HepG2 (cell line): ENCODE results near the gene POLR3K. TPM values are rescaled to one million over a fixed set of nuclear protein-coding genes. Genes with fewer than 3 reads are reported as not detected.

Experiments
- ATAC-seq: fragments of 200-7000 bp; cut with Tn5 transposase; 3 replicates; pipeline ENCODE4 v1.9.1; 2020; ENCODE audit warnings: mild to moderate bottlenecking, moderate library complexity
- BruUV-seq: library from RNA; stranded (reverse); fragments of 400-500 nt; replicated peaks from 2 replicates; lab custom pipeline; 2021; lab: Mats Ljungman, UMichigan
- CTCF ChIA-PET: fragments of 300-600 bp; formaldehyde crosslinking; extraction: SDS; loops from one replicate; lab custom pipeline; 2021; ENCODE audit warnings: low total read pairs, inconsistent platforms, low intra/inter-chr PET ratio; lab: Yijun Ruan, JAX
- POLR2A ChIA-PET: fragments of 350-600 bp; sonication (Branson Sonifier 250); formaldehyde crosslinking; loops from one replicate; lab custom pipeline; 2020; ENCODE audit warnings: antibody characterized with exemption, inconsistent platforms; lab: Yijun Ruan, JAX
- DNase-seq: peaks from one replicate; pipeline ENCODE4 v3.0.0-alpha.2; 2015; ENCODE audit warnings: low spot score
- FAIRE-seq: peaks from 3 replicates; lab custom pipeline; 2011; peaks lifted over from hg19 to GRCh38; lab: Jason Lieb, UNC
- H2AFZ ChIP-seq: one replicate; pipeline ENCODE4 v1.6.1; 2011; ENCODE audit warnings: low read length, inconsistent platforms
- H3K27ac ChIP-seq: fragments of 300-600 bp; 3 replicates; pipeline ENCODE4 v1.8.0; 2011; ENCODE audit warnings: mixed run types, mild to moderate bottlenecking, mixed read lengths, low read length, inconsistent platforms; ENCODE audit not compliant: insufficient read depth; ENCODE audit errors: extremely low read length
- H3K27me3 ChIP-seq, 2 experiments: fragments of 200-600 bp in 1 of 2; 2 replicates in 1 of 2; 3 replicates in 1 of 2; pipeline versions ENCODE4 v1.6.0 to v1.8.0; 2011; ENCODE audit warnings: low read length in 2 of 2, mild to moderate bottlenecking in 2 of 2, moderate library complexity in 2 of 2, inconsistent platforms in 1 of 2; ENCODE audit not compliant: insufficient read depth in 2 of 2, control insufficient read depth in 1 of 2
- H3K36me3 ChIP-seq, 2 experiments: fragments of 200-600 bp in 1 of 2; replicated peaks in 1 of 2; 2 replicates in 1 of 2; 3 replicates in 1 of 2; pipeline versions ENCODE4 v1.5.1 to v1.8.0; 2011; ENCODE audit warnings: low read length in 2 of 2, inconsistent platforms in 1 of 2; ENCODE audit not compliant: insufficient read depth in 2 of 2, control insufficient read depth in 1 of 2
- H3K4me1 ChIP-seq: 2 replicates; pipeline ENCODE4 v1.5.1; 2012; ENCODE audit warnings: low read length, inconsistent platforms; ENCODE audit not compliant: insufficient read depth
- H3K4me2 ChIP-seq: 2 replicates; pipeline ENCODE4 v1.6.0; 2011; ENCODE audit warnings: low read depth, low read length, inconsistent platforms
- H3K4me3 ChIP-seq, 3 experiments: fragments of 200-600 bp in 1 of 3; sonication (generic), shearing (Covaris generic) in 1 of 3; replicated peaks in 1 of 3; 2 replicates each; pipeline ENCODE4 v1.5.1; 2011 to 2016; ENCODE audit warnings: low read length in 3 of 3, inconsistent platforms in 2 of 3, low read depth in 2 of 3, mild to moderate bottlenecking in 2 of 3, control low read depth in 1 of 3, mixed read lengths in 1 of 3; ENCODE audit not compliant: insufficient read depth in 1 of 3
- H3K79me2 ChIP-seq: one replicate; pipeline ENCODE4 v1.6.1; 2011; ENCODE audit warnings: low read length, inconsistent platforms; ENCODE audit not compliant: insufficient read depth
- H3K9ac ChIP-seq: 2 replicates; pipeline ENCODE4 v1.6.0; 2011; ENCODE audit warnings: mild to moderate bottlenecking, low read depth, low read length, inconsistent platforms; ENCODE audit not compliant: insufficient read depth
- H3K9me3 ChIP-seq: 2 replicates; pipeline ENCODE4 v1.5.1; 2012; ENCODE audit warnings: mild to moderate bottlenecking, low read length
- H4K20me1 ChIP-seq: 2 replicates; pipeline ENCODE4 v1.6.0; 2011; ENCODE audit warnings: inconsistent platforms, mild to moderate bottlenecking, low read length, moderate library complexity; ENCODE audit not compliant: insufficient read depth
- AGO2 ChIP-seq: fragments of 200-400 bp; formaldehyde crosslinking; optimal IDR thresholded peaks from 2 replicates; pipeline ENCODE3; 2017; ENCODE audit warnings: mild to moderate bottlenecking, low read depth, low read length, moderate library complexity
- POLR2G ChIP-seq: fragments of 200-400 bp; formaldehyde crosslinking; IDR thresholded peaks from 2 replicates; pipeline ENCODE4 v1.6.1; 2018; ENCODE audit warnings: mild to moderate bottlenecking, low read depth, low read length, moderate library complexity
- RBFOX2 ChIP-seq: fragments of 200-400 bp; formaldehyde crosslinking; IDR thresholded peaks from 2 replicates; pipeline ENCODE4 v1.6.1; 2017; ENCODE audit warnings: low read depth, mild to moderate bottlenecking, low read length
- SP2 ChIP-seq: sonication (generic); formaldehyde crosslinking; IDR thresholded peaks from 2 replicates; pipeline ENCODE4 v1.5.1; 2020; ENCODE audit warnings: mild to moderate bottlenecking, missing genetic modification reagents
- whole genome bisulfite sequencing: methylation state at CpG from one replicate; pipeline ENCODE4 v1.1.6; 2017; ENCODE audit warnings: low lambda C conversion rate; 5-methylcytosine and 5-hydroxymethylcytosine counted together
- in situ Hi-C: cut with HindIII; loops from 2 replicates; pipeline ENCODE4 v1.10.0; 2017; ENCODE audit warnings: low pct_unique_long_range_greater_than_20kb; ENCODE audit not compliant: extremely low pct_ligation_motif_present
- intact Hi-C: fragments of 100-400 bp; cut with micrococcal nuclease; formaldehyde crosslinking; loops from one replicate; pipeline ENCODE4 v1.10.0; 2022; ENCODE audit not compliant: unreplicated experiment
- polyA plus RNA-seq, 8 experiments: library from polyadenylated mRNA; depleted of rRNA in 3 of 8; stranded (reverse) in 7 of 8; unstranded in 1 of 8; fragments of >200 nt; fragmentation: Illumina TruSeq in 4 of 8; extraction: Trizol in 4 of 8; gene quantifications; 2 replicates each; pipeline versions ENCODE4 v1.2.1 to v1.2.3, GENCODE V29; 2011 to 2016; ENCODE audit warnings: low read depth in 4 of 8, missing spikeins in 1 of 8, mixed read lengths in 1 of 8; ENCODE audit not compliant: insufficient read depth in 1 of 8
- total RNA-seq, 5 experiments: library from RNA; depleted of rRNA; stranded (reverse); fragments of >200 nt; fragmentation: Illumina TruSeq; extraction: Trizol; gene quantifications; 2 replicates each; pipeline ENCODE4 v1.2.3, GENCODE V29; 2016; ENCODE audit warnings: low read depth in 1 of 5
- TF ChIP-seq, protein P1 (sequence below): sonication (generic); formaldehyde crosslinking; IDR thresholded peaks from 2 replicates; pipeline ENCODE4 v1.9.0; 2021; ENCODE audit warnings: missing genetic modification reagents, borderline replicate concordance
- TF ChIP-seq, protein P2 (sequence below): sonication (generic); formaldehyde crosslinking; IDR thresholded peaks from 2 replicates; pipeline ENCODE4 v1.4.0; 2020; ENCODE audit warnings: missing genetic modification reagents, low read depth, mild to moderate bottlenecking, borderline replicate concordance
- TF ChIP-seq, protein P3 (sequence below): sonication (generic); formaldehyde crosslinking; IDR thresholded peaks from 2 replicates; pipeline ENCODE4 v1.4.0; 2020; ENCODE audit warnings: missing genetic modification reagents, mild to moderate bottlenecking, borderline replicate concordance
- TF ChIP-seq, protein P4 (sequence below): IDR thresholded peaks from 2 replicates; pipeline ENCODE4 v1.6.1; 2012; ENCODE audit warnings: inconsistent platforms

Gene POLR3K
- total and polyA plus RNA-seq, 2 of the 13 experiments (the other 11 are each of a cell fraction or from before 2014, with no cell fraction given): 14.8 to 18.8 TPM

DNA sequence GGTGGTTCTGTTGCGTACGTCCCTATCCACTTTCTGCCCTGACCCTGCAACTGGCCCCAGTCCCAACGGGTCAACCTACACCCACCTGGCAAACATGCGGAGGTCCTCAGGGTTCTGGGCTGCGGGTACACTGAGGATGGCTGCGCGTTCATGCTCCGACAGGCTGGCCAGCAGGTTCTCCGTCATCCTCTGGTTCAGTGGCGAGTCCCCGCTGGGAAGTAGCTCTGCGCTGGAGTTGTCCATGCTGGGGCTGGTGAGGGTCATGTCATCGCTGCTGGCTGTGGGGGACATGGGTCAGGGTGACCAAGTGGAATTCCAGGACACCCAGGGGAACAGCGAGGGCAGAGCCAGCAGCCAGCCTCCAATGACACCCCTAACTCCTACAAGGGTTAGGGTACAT lies 35.2 kb upstream of the POLR3K start:
- no peak overlapping the region for H2AFZ ChIP-seq
- H3K4me1 ChIP-seq: no peaks in the 10 kb centered on the region
- H3K9ac ChIP-seq: no peak overlapping the region
- no peak overlapping the region for H3K4me3 ChIP-seq
- no peak overlapping the region for H3K4me2 ChIP-seq
- TF ChIP-seq AGO2 (peak; percentile 32), RBFOX2 (no peak)
- 98% methylated on average over 8 of the region's 14 CpGs for WGBS
- BruUV-seq: no TSS peak
- no peaks in the 10 kb centered on the region for H3K27me3 ChIP-seq
- H3K27ac ChIP-seq: no peak overlapping the region
- FAIRE-seq (no peak), DNase-seq (no peak), ATAC-seq (no peak)
- CTCF ChIA-PET: no interaction called here
- POLR2A ChIA-PET: no interaction called here
- no peaks in the 10 kb centered on the region for H3K79me2 ChIP-seq
- no peaks in the 10 kb centered on the region for H3K9me3 ChIP-seq
- H3K36me3 ChIP-seq: peaks cover 21 to 29% of the 10 kb centered on the region in 2 experiments; a peak in 4 of 5 replicates
- no peaks in the 10 kb centered on the region for H4K20me1 ChIP-seq
- intact Hi-C loops: no loop called here
- in situ Hi-C loops: no loop called here

DNA sequence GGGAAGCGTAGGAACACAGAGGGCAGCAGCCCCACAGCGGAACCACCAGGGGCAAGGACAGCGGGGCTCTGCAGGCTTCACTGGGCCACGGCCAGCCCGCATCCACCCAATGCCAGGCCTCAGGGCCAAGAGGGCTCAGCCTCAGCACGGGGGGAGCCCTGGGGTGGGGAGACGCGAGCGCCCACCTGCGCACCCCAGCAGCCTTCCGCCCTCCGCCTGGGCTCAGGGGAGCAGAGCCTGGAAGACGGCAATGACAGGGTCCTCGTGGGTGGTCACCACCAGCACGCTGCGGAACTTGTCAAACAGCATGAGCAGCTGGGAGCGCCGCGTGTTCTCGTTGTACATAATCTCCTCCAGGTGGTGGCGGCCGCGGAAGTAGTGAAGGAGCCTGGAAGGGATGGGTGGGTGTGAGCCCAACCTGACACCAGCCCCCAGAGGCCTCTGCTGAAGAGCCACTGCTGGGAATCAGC lies 33.1 kb upstream of the POLR3K start:
- no peak for DNase-seq
- Histone ChIP-seq H3K4me3 (no peak overlapping the region), H3K27ac (no peak overlapping the region), H3K4me2 (no peak overlapping the region), H3K36me3 (peaks cover 18 to 29% of the 10 kb centered on the region in 2 experiments; a peak in 4 of 5 replicates), H3K9me3 (no peaks in the 10 kb centered on the region), H3K4me1 (no peaks in the 10 kb centered on the region), H3K79me2 (no peaks in the 10 kb centered on the region), H4K20me1 (no peaks in the 10 kb centered on the region), H3K27me3 (no peaks in the 10 kb centered on the region), H2AFZ (no peak overlapping the region), H3K9ac (no peak overlapping the region)
- in situ Hi-C loops (no loop called here), intact Hi-C loops (no loop called here)
- ChIA-PET POLR2A (no interaction called here), CTCF (no interaction called here)
- BruUV-seq: no TSS peak
- WGBS: 98% methylated on average over 11 of the region's 23 CpGs
- ATAC-seq: no peak
- FAIRE-seq: no peak
- TF ChIP-seq, protein P1, sequence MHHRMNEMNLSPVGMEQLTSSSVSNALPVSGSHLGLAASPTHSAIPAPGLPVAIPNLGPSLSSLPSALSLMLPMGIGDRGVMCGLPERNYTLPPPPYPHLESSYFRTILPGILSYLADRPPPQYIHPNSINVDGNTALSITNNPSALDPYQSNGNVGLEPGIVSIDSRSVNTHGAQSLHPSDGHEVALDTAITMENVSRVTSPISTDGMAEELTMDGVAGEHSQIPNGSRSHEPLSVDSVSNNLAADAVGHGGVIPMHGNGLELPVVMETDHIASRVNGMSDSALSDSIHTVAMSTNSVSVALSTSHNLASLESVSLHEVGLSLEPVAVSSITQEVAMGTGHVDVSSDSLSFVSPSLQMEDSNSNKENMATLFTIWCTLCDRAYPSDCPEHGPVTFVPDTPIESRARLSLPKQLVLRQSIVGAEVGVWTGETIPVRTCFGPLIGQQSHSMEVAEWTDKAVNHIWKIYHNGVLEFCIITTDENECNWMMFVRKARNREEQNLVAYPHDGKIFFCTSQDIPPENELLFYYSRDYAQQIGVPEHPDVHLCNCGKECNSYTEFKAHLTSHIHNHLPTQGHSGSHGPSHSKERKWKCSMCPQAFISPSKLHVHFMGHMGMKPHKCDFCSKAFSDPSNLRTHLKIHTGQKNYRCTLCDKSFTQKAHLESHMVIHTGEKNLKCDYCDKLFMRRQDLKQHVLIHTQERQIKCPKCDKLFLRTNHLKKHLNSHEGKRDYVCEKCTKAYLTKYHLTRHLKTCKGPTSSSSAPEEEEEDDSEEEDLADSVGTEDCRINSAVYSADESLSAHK: no peak
- TF ChIP-seq POLR2G (peak; percentile 12; the same call in 1 of the 2 replicates), SP2 (no peak)
- TF ChIP-seq, protein P2, sequence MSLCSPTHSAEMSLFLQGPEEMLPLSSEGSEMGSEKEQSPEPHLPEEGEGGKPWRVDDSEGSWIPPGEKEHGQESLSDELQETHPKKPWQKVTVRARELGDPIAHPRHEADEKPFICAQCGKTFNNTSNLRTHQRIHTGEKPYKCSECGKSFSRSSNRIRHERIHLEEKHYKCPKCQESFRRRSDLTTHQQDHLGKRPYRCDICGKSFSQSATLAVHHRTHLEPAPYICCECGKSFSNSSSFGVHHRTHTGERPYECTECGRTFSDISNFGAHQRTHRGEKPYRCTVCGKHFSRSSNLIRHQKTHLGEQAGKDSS: no peak
- TF ChIP-seq, protein P3, sequence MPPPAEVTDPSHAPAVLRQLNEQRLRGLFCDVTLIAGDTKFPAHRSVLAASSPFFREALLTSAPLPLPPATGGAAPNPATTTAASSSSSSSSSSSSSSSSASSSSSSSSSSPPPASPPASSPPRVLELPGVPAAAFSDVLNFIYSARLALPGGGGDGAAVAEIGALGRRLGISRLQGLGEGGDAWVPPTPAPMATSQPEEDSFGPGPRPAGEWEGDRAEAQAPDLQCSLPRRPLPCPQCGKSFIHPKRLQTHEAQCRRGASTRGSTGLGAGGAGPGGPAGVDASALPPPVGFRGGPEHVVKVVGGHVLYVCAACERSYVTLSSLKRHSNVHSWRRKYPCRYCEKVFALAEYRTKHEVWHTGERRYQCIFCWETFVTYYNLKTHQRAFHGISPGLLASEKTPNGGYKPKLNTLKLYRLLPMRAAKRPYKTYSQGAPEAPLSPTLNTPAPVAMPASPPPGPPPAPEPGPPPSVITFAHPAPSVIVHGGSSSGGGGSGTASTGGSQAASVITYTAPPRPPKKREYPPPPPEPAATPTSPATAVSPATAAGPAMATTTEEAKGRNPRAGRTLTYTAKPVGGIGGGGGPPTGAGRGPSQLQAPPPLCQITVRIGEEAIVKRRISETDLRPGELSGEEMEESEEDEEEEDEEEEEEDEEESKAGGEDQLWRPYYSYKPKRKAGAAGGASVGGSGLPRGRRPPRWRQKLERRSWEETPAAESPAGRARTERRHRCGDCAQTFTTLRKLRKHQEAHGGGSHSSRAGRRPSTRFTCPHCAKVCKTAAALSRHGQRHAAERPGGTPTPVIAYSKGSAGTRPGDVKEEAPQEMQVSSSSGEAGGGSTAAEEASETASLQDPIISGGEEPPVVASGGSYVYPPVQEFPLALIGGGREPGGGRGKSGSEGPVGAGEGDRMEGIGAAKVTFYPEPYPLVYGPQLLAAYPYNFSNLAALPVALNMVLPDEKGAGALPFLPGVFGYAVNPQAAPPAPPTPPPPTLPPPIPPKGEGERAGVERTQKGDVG (CRISPR knock-in tag): no peak
- TF ChIP-seq, protein P4, sequence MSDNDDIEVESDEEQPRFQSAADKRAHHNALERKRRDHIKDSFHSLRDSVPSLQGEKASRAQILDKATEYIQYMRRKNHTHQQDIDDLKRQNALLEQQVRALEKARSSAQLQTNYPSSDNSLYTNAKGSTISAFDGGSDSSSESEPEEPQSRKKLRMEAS: no peak
